HG03025 (cell line): ENCODE measurements around the gene HK1.
"Not testable (repeated sequence)": the region's sequence is repeated elsewhere in the genome, so short reads cannot be mapped to it uniquely, and the experiment has no call there.

ENCODE experiments used
- ATAC-seq: cut with Tn5 transposase; IDR thresholded peaks from one replicate; pipeline ENCODE4 v1.9.1; 2021; ENCODE audit warnings: mild to moderate bottlenecking, moderate library complexity; ENCODE audit not compliant: unreplicated experiment, low FRiP score

Gene HK1

GRCh38 chr10:69325637-69326523 lies 47.6 kb downstream of the HK1 start:
- ATAC-seq = not testable (repeated sequence)

DNA sequence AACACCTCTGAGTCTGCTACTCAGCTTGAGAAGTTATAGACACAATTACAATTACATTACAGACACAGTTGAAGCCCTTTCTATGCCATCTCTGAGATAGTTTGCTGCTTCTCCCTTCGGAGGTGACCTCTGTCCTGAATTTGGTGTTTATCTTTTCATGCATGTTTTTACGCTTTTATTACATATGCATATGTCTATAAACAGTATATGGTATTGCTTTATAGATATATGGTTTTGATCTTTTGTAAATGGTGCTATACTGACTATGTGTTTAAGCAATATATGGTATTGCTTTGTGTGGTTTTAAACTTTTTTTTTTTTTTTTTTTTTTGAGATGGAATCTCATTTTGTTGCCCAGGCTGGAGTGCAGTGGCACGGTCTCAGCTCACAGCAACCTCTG lies 48.4 kb downstream of the HK1 start:
- ATAC-seq = no peak

GRCh38 chr10:69327463-69328379 lies 49.4 kb downstream of the HK1 start:
- peak; percentile 67 for ATAC-seq

- ATAC-seq = no peak
Observed at GRCh38 chr10:69328380-69328735, 50.1 kb downstream of the HK1 start.

DNA sequence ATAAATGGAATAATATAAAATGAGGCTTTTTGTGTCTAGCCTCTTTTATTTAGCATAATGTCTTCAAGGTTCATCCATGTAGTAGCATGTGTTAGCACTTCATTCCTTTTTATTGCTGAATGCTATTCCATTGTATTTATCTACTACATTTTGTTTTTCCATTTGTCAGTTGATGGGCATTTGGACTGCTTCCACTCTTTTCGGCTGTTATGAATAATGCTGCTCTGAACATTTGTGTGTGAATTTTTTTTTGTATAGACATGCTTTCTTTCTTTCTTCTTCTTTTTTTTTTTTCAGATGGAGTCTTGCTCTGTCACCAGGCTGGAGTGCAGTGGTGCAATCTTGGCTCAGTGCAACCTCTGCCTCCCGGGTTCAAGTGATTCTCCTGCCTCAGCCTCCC lies 50.6 kb downstream of the HK1 start:
- not testable (repeated sequence) for ATAC-seq

- no peak for ATAC-seq
Observed at GRCh38 chr10:69329721-69330178, 51.5 kb downstream of the HK1 start.

GRCh38 chr10:69331161-69331560 lies 52.9 kb downstream of the HK1 start:
- ATAC-seq = no peak

- ATAC-seq = no peak
Observed at GRCh38 chr10:69332278-69333010, 54.1 kb downstream of the HK1 start.

DNA sequence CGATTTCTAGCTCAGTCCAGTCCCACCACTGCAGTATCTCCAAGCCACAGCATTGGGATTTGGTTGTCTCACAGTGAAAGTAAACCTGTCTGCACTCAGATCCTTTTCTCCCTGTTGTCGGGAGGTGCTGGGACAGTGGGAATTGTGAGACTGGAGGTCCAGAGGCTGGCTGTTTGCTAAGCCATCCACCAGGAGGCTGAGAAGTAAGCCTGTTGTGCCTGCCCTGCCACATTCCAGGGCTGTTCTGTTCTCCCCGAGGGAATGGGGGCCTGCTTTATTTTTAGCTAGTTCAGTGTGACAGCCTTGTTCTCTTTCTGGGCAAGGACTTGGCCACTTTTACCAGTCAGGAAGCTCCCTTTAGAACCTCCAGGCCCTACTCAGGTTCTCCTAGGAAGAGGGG lies 54.9 kb downstream of the HK1 start:
- no peak for ATAC-seq

DNA sequence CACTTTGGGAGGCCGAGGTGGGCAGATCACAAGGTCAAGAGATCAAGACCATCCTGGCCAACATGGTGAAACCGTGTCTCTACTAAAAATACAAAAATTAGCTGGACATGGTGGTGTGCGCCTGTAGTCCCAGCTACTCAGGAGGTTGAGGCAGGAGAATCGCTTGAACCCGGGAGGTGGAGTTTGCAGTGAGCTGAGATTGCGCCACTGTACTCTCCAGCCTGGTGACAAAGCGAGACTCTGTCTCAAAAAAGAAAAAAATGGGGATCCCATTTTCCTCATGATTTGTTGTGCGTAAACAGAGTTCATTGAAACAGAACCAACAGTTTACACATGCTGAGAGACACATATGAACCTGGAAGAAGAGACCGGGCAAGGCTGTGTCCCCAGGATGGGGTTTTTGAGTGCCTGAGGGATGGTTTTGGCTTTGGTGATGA lies 55.6 kb downstream of the HK1 start:
- not testable (repeated sequence) for ATAC-seq

DNA sequence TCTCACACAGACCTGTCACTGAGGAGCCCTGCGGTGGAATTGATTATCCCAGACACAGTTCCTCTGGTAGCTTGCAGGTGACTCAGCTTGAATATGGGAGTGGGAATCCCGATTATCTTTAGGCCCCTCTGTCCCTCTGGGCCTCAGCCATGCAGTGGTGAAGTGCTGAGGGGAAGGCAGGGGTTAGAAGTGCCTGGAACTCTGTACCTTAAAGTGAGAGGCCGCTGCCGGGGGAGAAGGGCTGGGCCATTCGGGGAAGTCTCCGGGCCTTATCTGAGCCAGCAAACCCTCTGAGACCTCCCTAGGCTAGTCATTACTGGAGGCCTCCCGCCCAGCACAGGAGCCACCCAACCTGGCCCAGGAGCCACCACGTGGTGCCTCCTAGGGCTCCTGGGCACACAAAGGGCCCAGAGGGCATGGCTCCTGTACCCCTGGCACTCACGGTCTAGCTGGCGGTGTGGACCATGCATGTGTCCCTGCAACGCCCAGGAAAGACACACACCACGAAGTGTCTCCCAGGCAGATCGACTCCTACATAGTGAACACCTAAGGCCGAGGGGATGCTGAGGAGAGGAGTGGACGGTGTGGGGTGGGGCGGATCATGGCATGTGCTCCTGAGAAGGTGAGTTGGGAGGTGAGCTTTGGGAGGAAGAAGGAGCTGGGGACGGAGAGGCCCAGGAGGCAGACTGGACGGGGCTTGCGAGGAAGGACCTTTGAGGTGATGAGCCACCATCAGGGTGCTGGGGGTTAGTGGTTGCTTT lies 56.2 kb downstream of the HK1 start:
- peak; percentile 44 for ATAC-seq

GRCh38 chr10:69335063-69335587 lies 56.8 kb downstream of the HK1 start:
- peak; percentile 49 for ATAC-seq

GRCh38 chr10:69335613-69336012 lies 57.3 kb downstream of the HK1 start:
- ATAC-seq = no peak

DNA sequence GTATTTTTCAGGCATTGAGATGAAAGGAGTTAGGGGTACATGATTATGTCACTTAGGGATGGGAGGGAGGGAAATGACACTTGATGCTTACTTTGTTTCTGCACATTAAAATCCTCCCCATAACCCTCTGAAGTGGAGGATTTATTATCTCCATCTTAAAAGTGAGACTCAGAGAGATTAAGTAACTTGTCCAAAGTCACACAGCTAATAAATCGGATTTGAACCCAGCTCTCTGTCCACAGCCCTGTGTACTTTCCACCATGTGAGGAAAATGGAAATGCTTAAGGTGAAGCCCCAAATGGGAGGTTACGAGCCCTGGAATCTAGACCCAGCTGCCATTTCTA lies 58.6 kb downstream of the HK1 start:
- ATAC-seq = no peak

- no peak for ATAC-seq
Observed at GRCh38 chr10:69337296-69338132, 59.2 kb downstream of the HK1 start.

GRCh38 chr10:69338133-69338456 lies 59.8 kb downstream of the HK1 start:
- ATAC-seq = no peak

DNA sequence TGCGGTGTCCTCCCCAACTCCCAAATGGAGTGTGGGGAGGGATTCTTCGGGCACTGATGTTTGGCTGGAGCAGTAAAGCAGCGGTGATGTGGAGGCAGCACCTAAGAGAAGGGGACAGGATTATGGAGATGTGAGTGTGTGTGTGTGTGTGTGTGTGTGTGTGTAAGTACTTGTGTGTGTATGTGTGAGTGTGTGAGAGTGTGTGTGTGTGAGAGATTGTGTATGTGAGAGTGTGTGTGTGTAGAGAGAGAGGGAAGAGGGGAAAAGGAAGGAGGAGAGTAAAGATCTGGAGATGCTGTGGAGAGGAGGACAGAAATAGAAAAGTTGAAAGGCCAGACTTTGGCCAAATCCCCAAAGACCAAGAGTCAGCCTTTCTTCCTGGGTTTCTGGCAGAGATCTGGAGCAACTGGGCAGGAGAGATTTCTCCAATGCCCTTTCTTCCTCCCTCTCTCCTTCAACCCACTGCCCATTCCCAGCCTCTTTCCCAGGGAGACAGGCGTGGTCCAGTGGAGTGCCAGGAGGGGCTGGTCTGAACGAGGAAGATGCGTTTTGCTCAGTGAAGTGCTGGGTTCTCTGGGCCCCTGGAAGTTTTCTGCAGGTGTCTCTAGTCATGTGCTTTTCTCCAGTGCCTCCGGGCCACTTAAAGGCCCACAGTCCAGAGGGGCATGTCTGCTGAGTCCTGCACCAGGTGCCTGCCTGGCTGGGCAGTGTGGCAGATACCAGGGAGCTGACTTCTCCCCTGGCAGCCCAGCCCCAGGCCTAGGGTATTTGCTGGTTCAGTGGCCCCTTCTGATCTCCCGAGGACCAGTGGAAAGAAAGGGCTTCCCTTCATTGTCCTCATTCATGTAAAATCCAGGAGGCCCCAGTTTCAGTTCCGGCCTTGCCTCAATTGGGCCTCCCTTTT lies 60.5 kb downstream of the HK1 start:
- no peak for ATAC-seq

GRCh38 chr10:69340695-69341094 lies 62.4 kb downstream of the HK1 start:
- no peak for ATAC-seq
